GM19193 (cell line): ENCODE data around the gene TSC1.

Experiments
- POLR2A ChIP-seq: IDR thresholded peaks from 4 replicates; pipeline ENCODE4 v1.6.1; 2011; ENCODE audit not compliant: insufficient read depth, insufficient read length; ENCODE audit errors: extremely low read depth

TSC1 gene

DNA sequence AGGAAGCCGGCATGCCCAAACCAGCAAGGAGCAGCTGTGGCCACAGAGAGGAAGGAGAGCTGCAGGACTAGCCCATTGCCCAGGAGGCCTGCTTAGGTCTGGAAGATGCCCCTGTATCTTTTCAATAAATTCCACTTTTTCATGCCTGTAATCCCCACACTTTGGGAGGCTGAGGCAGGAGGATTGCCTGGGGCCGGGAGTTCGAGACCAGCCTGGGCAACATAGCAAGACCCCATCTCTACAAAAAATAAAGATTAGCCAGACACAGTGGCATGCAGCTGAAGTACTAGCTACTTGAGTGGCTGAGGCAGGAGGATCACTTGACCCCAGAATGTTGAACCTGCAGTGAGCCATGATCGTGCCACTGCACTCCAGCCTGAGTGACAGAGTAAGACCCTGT, 5.3 kb upstream of the TSC1 start:
- TF ChIP-seq POLR2A, result no peak

DNA sequence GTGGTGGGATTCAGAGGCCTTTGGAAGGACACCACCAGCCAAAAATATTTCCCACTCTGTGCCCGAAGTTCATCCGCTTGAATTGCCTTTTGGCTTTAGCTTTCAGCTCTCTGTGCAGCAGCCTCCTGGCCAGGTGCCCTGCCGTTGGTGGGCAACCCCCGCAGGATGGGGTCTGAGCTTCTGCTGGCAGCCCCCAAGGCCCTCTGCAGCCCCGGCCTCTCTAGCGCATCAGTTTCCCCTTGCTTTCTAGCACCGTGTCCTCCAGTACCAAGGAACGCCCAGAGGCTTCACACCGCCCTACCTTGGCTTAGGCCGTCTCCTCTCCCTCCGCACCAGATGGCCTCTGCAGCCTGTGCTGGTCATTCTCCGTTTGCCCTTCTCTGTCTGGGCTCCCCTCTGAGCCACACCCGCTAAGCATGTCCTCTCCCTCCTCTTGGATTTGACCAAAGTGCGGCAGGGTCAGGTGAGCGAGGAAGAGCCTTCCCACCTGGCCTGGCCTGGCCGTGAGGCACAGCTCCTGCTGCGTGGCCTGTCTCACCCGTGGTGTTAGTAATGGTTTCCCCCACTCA, 4.2 kb upstream of the TSC1 start:
- no peak for TF ChIP-seq POLR2A

DNA sequence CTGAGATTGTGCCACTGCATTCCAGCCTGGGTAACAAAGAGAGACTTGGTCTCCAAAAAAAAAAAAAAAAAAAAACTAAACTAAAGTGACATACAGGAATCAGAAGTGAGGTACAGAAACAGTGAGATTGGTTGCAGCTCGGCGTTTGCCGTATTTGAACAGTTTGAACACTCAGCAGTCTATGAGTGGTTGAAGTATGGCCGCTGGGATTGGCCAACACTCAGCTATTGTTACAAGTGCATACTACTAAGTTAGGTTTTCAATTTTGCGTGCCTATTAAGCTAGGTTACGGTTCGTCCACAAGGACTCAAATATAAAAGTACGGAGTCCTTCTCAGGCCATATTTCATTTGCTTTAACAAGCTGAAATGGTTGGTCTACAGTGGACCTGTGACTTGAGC, 3.3 kb upstream of the TSC1 start:
- no peak for TF ChIP-seq POLR2A

DNA sequence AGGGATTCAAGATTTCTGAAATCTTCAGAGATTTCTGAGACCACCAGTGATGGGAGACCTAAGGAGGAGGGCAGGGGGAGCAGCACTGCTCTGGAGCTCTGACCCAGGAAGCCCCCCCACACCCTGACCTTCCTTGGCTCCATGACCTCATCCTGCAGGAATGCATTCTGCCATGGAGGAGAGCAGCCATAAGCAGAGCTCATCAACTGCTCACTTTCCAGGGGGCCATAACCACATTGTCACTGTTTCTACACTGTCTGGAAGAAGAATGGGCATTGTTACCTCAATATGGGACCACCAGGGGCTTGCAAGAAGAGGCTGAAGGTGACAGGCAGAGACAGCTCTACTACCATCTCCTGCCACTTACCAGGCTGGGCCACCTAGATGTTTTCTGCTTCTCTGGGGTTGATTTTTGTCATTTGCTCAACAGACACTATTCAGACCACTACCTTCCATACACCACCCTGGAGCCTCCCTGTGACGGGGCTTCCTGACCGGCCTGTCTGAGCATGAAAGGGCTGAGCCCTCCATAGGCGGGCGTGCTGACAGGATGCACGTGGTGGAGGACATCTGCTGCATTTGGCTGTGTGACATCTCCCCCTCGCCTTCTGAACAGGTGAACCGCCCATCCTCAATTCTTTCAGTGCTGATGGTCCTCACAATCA, 2.3 kb upstream of the TSC1 start:
- no peak for TF ChIP-seq POLR2A

DNA sequence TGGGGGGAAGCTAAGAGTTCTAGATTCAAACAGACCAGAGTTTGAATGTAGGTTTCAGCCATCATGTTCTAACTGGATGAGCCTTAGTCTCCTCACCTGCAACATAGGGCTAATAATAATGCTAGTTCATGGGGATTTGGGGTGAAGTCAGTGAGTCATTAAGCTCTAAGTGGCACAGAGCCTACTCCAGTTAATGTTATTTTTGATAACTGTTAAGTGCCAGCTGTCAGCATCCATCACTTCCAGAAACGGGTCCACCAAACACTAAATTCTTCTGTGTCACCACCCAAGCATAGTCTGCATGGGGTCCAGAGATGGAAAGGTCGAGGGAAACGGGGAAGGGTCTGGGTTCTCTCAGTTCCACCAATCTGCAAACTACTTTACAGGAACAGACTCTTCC, 1.8 kb upstream of the TSC1 start:
- TF ChIP-seq POLR2A, result no peak

DNA sequence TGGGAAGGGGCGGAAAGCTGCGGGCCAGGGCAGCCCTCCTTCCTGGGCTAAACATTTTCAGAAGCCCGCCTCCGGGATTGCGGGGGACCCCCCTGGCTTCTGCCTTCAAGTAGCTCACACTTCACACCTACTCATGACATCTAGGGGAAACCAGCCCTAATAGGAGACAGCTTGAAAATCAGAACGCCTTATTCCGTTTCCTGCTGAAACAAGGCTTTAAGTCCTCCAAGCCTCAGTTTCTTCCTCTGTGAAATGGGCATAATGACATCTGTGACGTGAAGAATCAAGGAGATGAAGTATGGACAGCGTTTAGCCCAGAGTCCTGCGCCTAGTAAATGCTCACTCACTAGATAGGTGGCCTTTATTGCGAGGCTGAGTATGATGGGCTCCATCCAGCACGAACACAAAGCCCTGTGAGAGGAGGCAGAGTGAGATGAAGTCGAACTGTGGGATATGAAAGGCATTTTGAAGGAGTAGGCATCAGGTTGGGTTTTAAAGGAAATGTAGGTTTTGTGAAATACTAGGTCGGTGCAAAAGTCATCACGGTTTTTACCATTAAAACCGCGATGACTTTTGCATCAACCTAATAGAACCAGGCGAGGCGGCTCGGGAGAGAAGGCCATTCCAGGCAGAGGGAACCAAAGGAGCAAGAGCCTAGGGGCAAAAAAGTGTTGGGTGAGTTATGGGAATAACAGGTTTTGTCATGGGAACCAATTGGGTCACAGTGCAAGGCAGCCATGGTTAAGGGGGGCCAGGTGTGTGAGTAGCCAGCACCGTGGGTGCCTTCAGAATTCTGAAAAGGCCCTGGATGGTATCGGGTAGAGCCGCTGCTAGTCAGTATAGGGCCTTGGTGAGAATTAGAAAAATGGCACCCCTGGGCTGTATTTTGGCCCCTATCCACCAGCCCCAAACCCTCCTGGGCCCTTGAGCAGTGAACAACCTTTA, 1.0 kb upstream of the TSC1 start:
- no peak for TF ChIP-seq POLR2A

DNA sequence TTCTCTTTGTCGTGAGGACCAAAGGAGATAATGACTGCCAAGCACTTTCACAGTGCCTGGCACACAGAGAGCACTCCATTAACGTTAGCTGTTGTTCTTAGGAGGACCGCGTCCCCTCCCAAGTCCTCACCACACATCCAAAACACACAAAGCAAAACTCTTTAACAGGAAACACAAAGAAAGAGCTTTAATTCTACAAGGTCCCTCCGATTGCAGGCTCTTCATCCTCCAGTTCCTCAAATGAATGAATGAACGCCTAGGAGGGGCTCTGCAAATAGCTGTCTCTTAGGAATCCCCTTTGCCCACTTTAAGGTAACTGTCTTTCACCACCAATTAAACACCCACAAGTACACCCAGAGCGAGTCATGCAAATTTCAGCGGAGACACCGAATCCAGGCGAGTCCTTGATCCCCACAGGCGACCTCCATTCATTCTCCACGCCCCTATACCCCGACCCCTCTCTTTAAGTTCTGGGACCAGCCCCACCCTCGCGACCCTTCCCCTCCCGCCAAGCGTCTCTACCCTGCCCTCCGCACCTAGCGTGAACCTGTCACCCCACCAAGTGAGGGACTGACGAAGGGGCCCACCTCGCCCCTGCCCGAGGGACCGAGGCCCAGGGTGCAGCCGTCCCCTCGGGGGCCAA, 644 bp downstream of the TSC1 start:
- TF ChIP-seq POLR2A, result no peak

- no peak for TF ChIP-seq POLR2A
Measured at GRCh38 chr9:132942541-132943182, 1.8 kb downstream of the TSC1 start.

DNA sequence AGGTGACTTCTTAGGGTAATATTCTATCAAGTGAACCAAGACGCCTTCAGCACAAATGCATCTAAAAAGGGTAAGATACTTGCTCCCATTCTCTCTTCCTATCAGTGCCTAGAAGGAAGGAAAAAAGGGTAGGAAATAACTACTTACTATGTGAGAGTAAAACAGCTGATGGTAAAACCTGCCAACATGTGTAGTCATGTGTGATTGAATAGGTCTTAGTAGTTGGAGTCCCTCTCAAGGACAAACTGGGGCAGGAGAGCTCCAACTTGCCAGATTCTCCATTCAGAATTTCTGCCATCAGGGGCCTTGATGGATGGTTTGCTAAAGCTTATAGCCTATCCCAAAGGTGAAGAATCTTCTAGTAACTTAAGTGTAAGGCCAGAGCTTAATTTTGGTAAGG, 5.2 kb downstream of the TSC1 start:
- TF ChIP-seq POLR2A, result no peak

- no peak for TF ChIP-seq POLR2A
Measured at GRCh38 chr9:132937463-132937901, 6.9 kb downstream of the TSC1 start.

DNA sequence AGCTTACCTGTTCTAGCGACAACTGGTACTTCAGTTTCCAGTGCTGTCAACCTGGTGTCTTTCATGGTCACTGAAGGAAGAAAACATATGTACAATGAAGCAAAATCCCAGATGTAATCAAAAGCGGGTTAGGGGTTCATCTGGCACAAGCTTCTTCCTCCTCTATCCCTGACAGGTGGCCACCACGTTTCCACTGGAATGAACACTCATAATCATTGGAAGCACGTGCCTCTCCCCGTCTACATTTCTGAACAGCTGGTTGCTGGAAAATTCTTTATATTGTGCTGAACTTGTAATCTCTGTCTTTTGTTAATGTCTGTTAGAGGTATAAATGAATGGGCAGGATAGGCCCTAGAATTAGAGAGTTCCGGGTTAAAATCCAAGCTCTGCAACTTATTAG, 9.4 kb downstream of the TSC1 start:
- no peak for TF ChIP-seq POLR2A

- no peak for TF ChIP-seq POLR2A
Measured at GRCh38 chr9:132931178-132931735, 13.2 kb downstream of the TSC1 start.

DNA sequence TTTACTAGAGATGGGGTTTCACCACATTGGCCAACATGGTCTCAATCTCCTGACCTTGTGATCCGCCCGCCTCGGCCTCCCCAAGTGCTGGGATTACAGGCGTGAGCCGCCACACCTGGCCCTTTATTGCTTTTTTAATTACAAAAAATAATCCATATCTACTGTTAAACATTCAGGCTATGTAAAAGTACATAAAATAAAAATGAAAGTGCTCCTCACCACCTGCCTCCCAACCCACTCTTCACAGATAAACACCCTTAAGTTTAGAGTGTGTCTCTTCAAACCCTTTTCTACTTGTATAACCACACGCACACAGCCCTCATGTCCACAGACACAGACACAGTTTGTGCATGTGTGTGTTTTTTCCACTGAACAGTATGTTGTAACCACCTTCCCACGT, 16.7 kb downstream of the TSC1 start:
- TF ChIP-seq POLR2A, result no peak

DNA sequence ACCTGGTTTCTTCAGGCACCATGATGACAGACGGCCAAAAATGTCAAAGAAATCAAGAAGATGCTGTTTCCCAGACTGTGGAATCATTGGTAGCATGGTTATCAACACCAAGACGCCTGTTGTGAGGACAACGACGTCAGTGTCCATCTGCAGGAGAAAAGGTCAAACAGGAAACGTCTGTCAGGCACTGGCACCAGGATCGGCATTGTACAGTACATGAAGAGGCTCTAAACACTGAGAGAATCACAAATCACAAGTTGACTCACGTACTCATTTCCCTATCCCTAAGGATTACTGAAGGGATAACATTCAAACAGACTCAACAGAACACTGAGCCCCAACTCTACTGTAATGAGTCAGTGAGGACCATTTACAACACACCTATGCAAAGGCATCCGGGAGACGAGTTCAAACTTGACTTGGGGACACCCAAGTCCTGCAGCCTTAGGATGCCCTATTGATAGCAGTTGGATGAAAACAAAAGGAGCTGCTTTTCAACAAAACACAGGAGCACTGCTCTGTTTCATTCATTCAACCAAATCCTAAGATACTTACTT, 21.0 kb downstream of the TSC1 start:
- no peak for TF ChIP-seq POLR2A

DNA sequence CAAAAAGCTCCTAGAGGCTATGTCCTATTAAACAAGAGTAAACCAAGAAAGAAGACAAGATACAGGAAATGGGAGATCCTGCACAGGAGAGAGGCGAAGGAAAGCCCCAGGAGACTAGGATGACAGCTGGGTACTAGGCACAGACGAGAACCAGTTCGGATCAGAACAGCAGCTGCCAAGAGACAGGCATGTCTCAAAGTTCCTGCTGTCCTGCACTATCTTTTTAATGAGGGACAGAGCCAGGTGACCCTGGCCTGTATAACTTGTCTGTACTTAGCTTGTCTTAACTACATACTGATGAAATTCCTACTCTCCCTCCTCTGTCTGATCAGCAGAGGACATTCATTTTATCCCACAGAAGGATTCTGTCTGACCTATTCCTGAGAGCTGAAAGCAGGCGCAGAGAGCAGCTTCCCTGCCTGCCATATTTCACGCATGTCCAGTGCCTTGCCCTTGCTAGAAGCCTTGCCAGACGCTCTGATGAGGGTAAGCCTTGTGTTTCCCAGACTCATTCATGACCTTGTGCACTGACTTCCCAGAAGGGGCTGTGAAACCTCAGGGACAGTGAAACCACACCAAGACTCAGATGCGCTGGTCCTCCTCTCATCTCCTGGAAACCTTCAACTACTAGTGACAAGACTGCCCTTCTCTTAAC, 24.7 kb downstream of the TSC1 start:
- TF ChIP-seq POLR2A, result no peak

DNA sequence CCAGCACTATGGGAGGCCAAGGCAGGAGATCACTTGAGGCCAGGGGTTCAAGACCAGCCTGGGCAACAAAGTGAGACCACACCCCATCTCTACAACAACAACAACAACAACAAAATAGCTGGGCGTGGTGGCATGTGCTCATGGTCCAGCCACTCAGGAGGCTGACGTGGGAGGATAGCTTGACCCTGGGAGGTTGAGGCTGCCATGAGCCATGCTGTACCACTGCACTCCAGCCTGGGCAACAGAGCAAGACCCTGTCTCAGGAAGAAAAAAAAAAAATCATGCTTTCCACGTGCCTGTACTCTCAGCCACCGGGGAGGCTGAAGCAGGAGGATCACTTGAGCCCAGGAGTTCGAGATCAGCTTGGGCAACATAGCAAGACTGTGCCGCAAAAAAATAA, 29.5 kb downstream of the TSC1 start:
- TF ChIP-seq POLR2A, result no peak
